SK-N-SH treated with all-trans-retinoic acid at 6 μM for 48 hours (cell line): Measurements from ENCODE around the gene PPP1R1B.

Experiments used
- ARNTL ChIP-seq: fragments of 450-650 bp; formaldehyde crosslinking; IDR thresholded peaks from 2 replicates; pipeline ENCODE4 v1.5.0; 2020; ENCODE audit warnings: low read depth, mild to moderate bottlenecking, moderate library complexity, borderline replicate concordance
- BACH2 ChIP-seq: fragments of 250-450 bp; sonication (Bioruptor Pico); IDR thresholded peaks from 2 replicates; pipeline ENCODE4 v1.9.0; 2021; ENCODE audit warnings: mild to moderate bottlenecking, borderline replicate concordance
- CREB5 ChIP-seq: fragments of 250-450 bp; sonication (Bioruptor Pico); IDR thresholded peaks from 2 replicates; pipeline ENCODE4 v1.5.1; 2020; ENCODE audit warnings: low read depth, mild to moderate bottlenecking, moderate library complexity
- ESRRG ChIP-seq: fragments of 250-450 bp; sonication (Bioruptor Pico); IDR thresholded peaks from 2 replicates; pipeline ENCODE4 v1.6.1; 2021; ENCODE audit warnings: mild to moderate bottlenecking
- OSR1 ChIP-seq: fragments of 250-450 bp; sonication (Bioruptor Pico); IDR thresholded peaks from 2 replicates; pipeline ENCODE4 v1.8.0; 2022; ENCODE audit warnings: moderate library complexity, mild to moderate bottlenecking, inconsistent platforms
- RARB ChIP-seq: fragments of 250-450 bp; sonication (Bioruptor Pico); IDR thresholded peaks from 2 replicates; pipeline ENCODE4 v1.8.0; 2021; ENCODE audit warnings: mild to moderate bottlenecking, moderate library complexity
- SNAI2 ChIP-seq: fragments of 250-450 bp; sonication (Bioruptor Pico); IDR thresholded peaks from 2 replicates; pipeline ENCODE4 v1.5.0; 2020; ENCODE audit warnings: mild to moderate bottlenecking, moderate library complexity
- ZC3H10 ChIP-seq: fragments of 250-450 bp; sonication (Bioruptor Pico); IDR thresholded peaks from 2 replicates; pipeline ENCODE4 v1.5.1; 2021; ENCODE audit warnings: mild to moderate bottlenecking, moderate library complexity
- ZFP3 ChIP-seq: fragments of 250-450 bp; sonication (Bioruptor Pico); IDR thresholded peaks from 2 replicates; pipeline ENCODE4 v1.5.0; 2020; ENCODE audit warnings: mild to moderate bottlenecking, moderate library complexity
- ZFP30 ChIP-seq: fragments of 450-650 bp; formaldehyde crosslinking; IDR thresholded peaks from 2 replicates; pipeline ENCODE4 v1.5.0; 2022; ENCODE audit warnings: mild to moderate bottlenecking, moderate library complexity
- ZNF565 ChIP-seq: fragments of 450-650 bp; formaldehyde crosslinking; conservative IDR thresholded peaks from 2 replicates; pipeline ENCODE4 v1.5.0; 2020; ENCODE audit warnings: low read depth, mild to moderate bottlenecking, moderate library complexity
- TF ChIP-seq, protein P1 (sequence below): fragments of 250-450 bp; sonication (Bioruptor Pico); IDR thresholded peaks from 2 replicates; pipeline ENCODE4 v1.8.0; 2020; ENCODE audit warnings: mild to moderate bottlenecking, moderate library complexity, borderline replicate concordance

- TF ChIP-seq ZC3H10 (CRISPR knock-in tag): no peak
- TF ChIP-seq OSR1 (CRISPR knock-in tag): no peak
- no peak for TF ChIP-seq ZNF565 (CRISPR knock-in tag)
- TF ChIP-seq ESRRG (CRISPR knock-in tag): no peak
- TF ChIP-seq CREB5: no peak
- no peak for TF ChIP-seq BACH2 (CRISPR knock-in tag)
- no peak for TF ChIP-seq RARB (CRISPR knock-in tag)
- TF ChIP-seq, protein P1, sequence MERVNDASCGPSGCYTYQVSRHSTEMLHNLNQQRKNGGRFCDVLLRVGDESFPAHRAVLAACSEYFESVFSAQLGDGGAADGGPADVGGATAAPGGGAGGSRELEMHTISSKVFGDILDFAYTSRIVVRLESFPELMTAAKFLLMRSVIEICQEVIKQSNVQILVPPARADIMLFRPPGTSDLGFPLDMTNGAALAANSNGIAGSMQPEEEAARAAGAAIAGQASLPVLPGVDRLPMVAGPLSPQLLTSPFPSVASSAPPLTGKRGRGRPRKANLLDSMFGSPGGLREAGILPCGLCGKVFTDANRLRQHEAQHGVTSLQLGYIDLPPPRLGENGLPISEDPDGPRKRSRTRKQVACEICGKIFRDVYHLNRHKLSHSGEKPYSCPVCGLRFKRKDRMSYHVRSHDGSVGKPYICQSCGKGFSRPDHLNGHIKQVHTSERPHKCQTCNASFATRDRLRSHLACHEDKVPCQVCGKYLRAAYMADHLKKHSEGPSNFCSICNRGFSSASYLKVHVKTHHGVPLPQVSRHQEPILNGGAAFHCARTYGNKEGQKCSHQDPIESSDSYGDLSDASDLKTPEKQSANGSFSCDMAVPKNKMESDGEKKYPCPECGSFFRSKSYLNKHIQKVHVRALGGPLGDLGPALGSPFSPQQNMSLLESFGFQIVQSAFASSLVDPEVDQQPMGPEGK (CRISPR knock-in tag): no peak
- TF ChIP-seq ARNTL (CRISPR knock-in tag): no peak
- no peak for TF ChIP-seq SNAI2 (CRISPR knock-in tag)
- TF ChIP-seq ZFP30 (CRISPR knock-in tag): no peak
- TF ChIP-seq ZFP3 (CRISPR knock-in tag): no peak
These were observed 32.7 kb downstream of the PPP1R1B start for GRCh38 chr17:39659279-39660010.
